Measurements from ENCODE around the gene SAP30BP.

DNA sequence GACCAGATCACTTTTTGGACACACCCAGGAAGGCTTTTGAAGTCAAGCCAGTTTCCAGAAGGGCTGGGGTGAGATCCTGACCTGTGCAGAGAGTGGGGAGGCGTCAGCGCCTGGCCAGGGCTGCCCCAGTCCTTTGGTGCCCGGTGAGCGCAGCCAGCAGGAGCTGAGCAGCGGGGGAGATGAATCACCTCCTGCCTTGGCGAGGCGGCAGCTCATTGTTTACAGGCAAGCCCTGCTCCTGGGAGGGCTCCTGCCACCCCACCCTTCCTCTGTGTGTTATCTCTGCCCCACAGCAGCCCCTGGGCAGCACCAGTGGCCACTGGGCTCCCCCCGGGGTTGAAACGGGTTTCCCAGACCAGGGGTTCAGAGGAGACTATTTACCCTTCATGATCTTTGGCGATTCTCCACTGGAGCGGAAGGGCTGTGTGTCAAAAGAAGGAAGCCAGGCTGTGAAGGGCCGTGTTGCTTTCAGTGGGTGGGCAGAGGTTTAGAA lies 40.0 kb downstream of the SAP30BP start:
- TF ChIP-seq EZH2 (IDR thresholded peaks at IDR 0.05): no peak
- TF ChIP-seq POLR2AphosphoS5 (IDR thresholded peaks at IDR 0.05; ENCODE audit: borderline replicate concordance, low read depth, low read length): no peak

Measured in SK-N-MC (cell line).